Activated naive CD8-positive, alpha-beta T cell treated with anti-CD3 and anti-CD28 coated beads, Interleukin-2, amount 10 ng/mL, durations not matched to agents 7 days and 5 days (primary cell): Measurements from ENCODE around the gene LSM4. TPM values are rescaled to one million over a fixed set of nuclear protein-coding genes. Genes with fewer than 3 reads are reported as not detected.

Experiments used
- ATAC-seq: fragments of 150-1000 bp; cut with Tn5 transposase; one replicate; pipeline ENCODE4 v1.10.0; 2021; ENCODE audit warnings: low read depth, moderate library complexity
- POLR2A ChIA-PET: fragments of 350-600 bp; sonication (Branson Sonifier 250); formaldehyde crosslinking; loops from one replicate; lab custom pipeline; 2021; ENCODE audit warnings: antibody characterized with exemption; lab: Charles Lee
- DNase-seq: peaks from one replicate; pipeline ENCODE4 v3.0.0; 2021
- H3K27ac Mint-ChIP-seq: one replicate; pipeline ENCODE4 v1.8.0; 2022; ENCODE audit warnings: mild to moderate bottlenecking, mixed read lengths
- H3K27me3 Mint-ChIP-seq: one replicate; pipeline ENCODE4 v1.8.0; 2022; ENCODE audit warnings: mild to moderate bottlenecking, moderate library complexity, mixed read lengths
- H3K36me3 Mint-ChIP-seq: one replicate; pipeline ENCODE4 v1.8.0; 2021; ENCODE audit warnings: mild to moderate bottlenecking, mixed read lengths
- H3K4me1 Mint-ChIP-seq: one replicate; pipeline ENCODE4 v1.8.0; 2021; ENCODE audit warnings: mixed read lengths
- H3K4me3 Mint-ChIP-seq: one replicate; pipeline ENCODE4 v1.8.0; 2022; ENCODE audit warnings: mild to moderate bottlenecking, moderate library complexity, mixed read lengths
- H3K9me3 Mint-ChIP-seq: one replicate; pipeline ENCODE4 v1.8.0; 2021; ENCODE audit warnings: mixed read lengths
- total RNA-seq, 2 experiments: library from RNA; stranded (reverse); gene quantifications; one replicate each; pipeline ENCODE4 v1.2.3, GENCODE V29; 2021

LSM4 gene
- total RNA-seq, 2 experiments from 2014 or later = 151 to 157 TPM

GRCh38 chr19:18306209-18306887 lies 16.5 kb downstream of the LSM4 start:
- peak overlapping the region; percentile 93 for H3K27ac Mint-ChIP-seq
- H3K27me3 Mint-ChIP-seq = no peaks in the 10 kb centered on the region
- H3K9me3 Mint-ChIP-seq = no peaks in the 10 kb centered on the region
- no peak for ATAC-seq
- POLR2A ChIA-PET = interaction anchor here (0.8 to 17.4 kb wide), 9 partner anchors 11 to 114 kb away, joined by 3 to 1033 read pairs (median 67); partner anchors contain the start of genes IQCN, JUND and LSM4
- peaks cover 38% of the 10 kb centered on the region for H3K36me3 Mint-ChIP-seq
- H3K4me3 Mint-ChIP-seq = peak overlapping the region; percentile 90
- peak; percentile 45 for DNase-seq
- H3K4me1 Mint-ChIP-seq = peaks cover 34% of the 10 kb centered on the region

GRCh38 chr19:18304458-18305310 lies 18.2 kb downstream of the LSM4 start:
- no peaks in the 10 kb centered on the region for H3K9me3 Mint-ChIP-seq

GRCh38 chr19:18304208-18304457 lies 18.7 kb downstream of the LSM4 start:
- Mint-ChIP-seq H3K9me3 (no peaks in the 10 kb centered on the region), H3K4me1 (peaks cover 30% of the 10 kb centered on the region), H3K27me3 (no peaks in the 10 kb centered on the region), H3K36me3 (peaks cover 29% of the 10 kb centered on the region), H3K27ac (peak overlapping the region; percentile 93), H3K4me3 (peak overlapping the region; percentile 90)
- ATAC-seq (no peak), DNase-seq (peak; percentile 60)
- POLR2A ChIA-PET = interaction anchor here (1.0 to 10.4 kb wide), 11 partner anchors 8 to 184 kb away, joined by 3 to 846 read pairs (median 9); partner anchors contain the start of genes IQCN, JUND, LSM4 and RAB3A

More at GRCh38 chr19:18304458-18305310, 18.2 kb downstream of the LSM4 start:
- DNase-seq = peak; percentile 82
- ATAC-seq = peak; percentile 75
- H3K4me1 Mint-ChIP-seq = peaks cover 29% of the 10 kb centered on the region
- POLR2A ChIA-PET = interaction anchor here (0.8 to 10.4 kb wide), 17 partner anchors 8 to 303 kb away, joined by 3 to 846 read pairs (median 4); partner anchors contain the start of genes IQCN, JUND, LSM4 and RAB3A
- H3K4me3 Mint-ChIP-seq = peak overlapping the region; percentile 90
- no peaks in the 10 kb centered on the region for H3K27me3 Mint-ChIP-seq
- H3K27ac Mint-ChIP-seq = peak overlapping the region; percentile 93
- peaks cover 29% of the 10 kb centered on the region for H3K36me3 Mint-ChIP-seq

- H3K4me1 Mint-ChIP-seq = peaks cover 26% of the 10 kb centered on the region
- POLR2A ChIA-PET = interaction anchor here (5.3 to 10.4 kb wide), 3 partner anchors 10 to 21 kb away, joined by 248 to 846 read pairs (median 346); partner anchors contain the start of genes JUND and LSM4
- peaks cover 25% of the 10 kb centered on the region for H3K36me3 Mint-ChIP-seq
- H3K27me3 Mint-ChIP-seq = no peaks in the 10 kb centered on the region
- no peak for ATAC-seq
- peak overlapping the region; percentile 51 for H3K4me3 Mint-ChIP-seq
- peaks cover 1% of the 10 kb centered on the region for H3K9me3 Mint-ChIP-seq
- H3K27ac Mint-ChIP-seq = peak overlapping the region; percentile 70
- no peak for DNase-seq
Measured at GRCh38 chr19:18301718-18302111, 21.2 kb downstream of the LSM4 start.

- Mint-ChIP-seq H3K27ac (peak overlapping the region; percentile 70), H3K27me3 (no peaks in the 10 kb centered on the region), H3K4me1 (peaks cover 26% of the 10 kb centered on the region), H3K9me3 (peaks cover 1% of the 10 kb centered on the region), H3K4me3 (no peak overlapping the region), H3K36me3 (peaks cover 25% of the 10 kb centered on the region)
- POLR2A ChIA-PET = interaction anchor here (5.3 to 10.4 kb wide), 3 partner anchors 9 to 20 kb away, joined by 248 to 846 read pairs (median 346); partner anchors contain the start of genes JUND and LSM4
- ATAC-seq (no peak), DNase-seq (no peak)
Measured at GRCh38 chr19:18300930-18301717, 21.8 kb downstream of the LSM4 start.

GRCh38 chr19:18299654-18300053 lies 23.2 kb downstream of the LSM4 start:
- DNase-seq = no peak
- Mint-ChIP-seq H3K9me3 (peaks cover 1% of the 10 kb centered on the region), H3K4me1 (peaks cover 27% of the 10 kb centered on the region), H3K27me3 (no peaks in the 10 kb centered on the region), H3K36me3 (peaks cover 24% of the 10 kb centered on the region), H3K4me3 (no peak overlapping the region), H3K27ac (no peak overlapping the region)
- POLR2A ChIA-PET = interaction anchor here (0.5 to 10.4 kb wide), 2 partner anchors 19 to 115 kb away, joined by 3 to 846 read pairs; partner anchors contain the start of gene JUND
- no peak for ATAC-seq

GRCh38 chr19:18298601-18299000 lies 24.3 kb downstream of the LSM4 start:
- no peak overlapping the region for H3K27ac Mint-ChIP-seq
- peaks cover 37% of the 10 kb centered on the region for H3K4me1 Mint-ChIP-seq
- H3K9me3 Mint-ChIP-seq = peaks cover 1% of the 10 kb centered on the region
- POLR2A ChIA-PET = interaction anchor here (0.7 to 10.4 kb wide), 2 partner anchors 12 to 17 kb away, joined by 5 to 846 read pairs; partner anchors contain the start of gene JUND
- DNase-seq (no peak), ATAC-seq (no peak)
- no peak overlapping the region for H3K4me3 Mint-ChIP-seq
- no peaks in the 10 kb centered on the region for H3K27me3 Mint-ChIP-seq
- H3K36me3 Mint-ChIP-seq = peaks cover 19% of the 10 kb centered on the region

GRCh38 chr19:18297308-18297707 lies 25.6 kb downstream of the LSM4 start:
- Mint-ChIP-seq H3K27me3 (no peaks in the 10 kb centered on the region), H3K4me1 (peaks cover 41% of the 10 kb centered on the region), H3K36me3 (peaks cover 19% of the 10 kb centered on the region), H3K4me3 (no peak overlapping the region), H3K9me3 (peaks cover 1% of the 10 kb centered on the region), H3K27ac (no peak overlapping the region)
- DNase-seq (no peak), ATAC-seq (no peak)
- POLR2A ChIA-PET = interaction anchor here (10.4 kb wide), 1 partner anchor 16 kb away, joined by 846 read pairs; the partner anchor contains the start of gene JUND

- POLR2A ChIA-PET = interaction anchor here (6.6 to 7.3 kb wide), 2 partner anchors 10 to 15 kb away, joined by 346 to 718 read pairs; partner anchors contain the start of gene JUND
- no peak overlapping the region for H3K4me3 Mint-ChIP-seq
- peaks cover 21% of the 10 kb centered on the region for H3K36me3 Mint-ChIP-seq
- peaks cover 1% of the 10 kb centered on the region for H3K9me3 Mint-ChIP-seq
- peak; percentile 33 for DNase-seq
- H3K4me1 Mint-ChIP-seq = peaks cover 49% of the 10 kb centered on the region
- peak overlapping the region; percentile 85 for H3K27ac Mint-ChIP-seq
- no peaks in the 10 kb centered on the region for H3K27me3 Mint-ChIP-seq
- ATAC-seq = no peak
Measured at GRCh38 chr19:18295034-18295451, 27.8 kb downstream of the LSM4 start.

GRCh38 chr19:18294467-18294864 lies 28.4 kb downstream of the LSM4 start:
- Mint-ChIP-seq H3K4me1 (peaks cover 55% of the 10 kb centered on the region), H3K9me3 (peaks cover 1% of the 10 kb centered on the region), H3K27me3 (no peaks in the 10 kb centered on the region), H3K4me3 (peak overlapping the region; percentile 43), H3K36me3 (peaks cover 21% of the 10 kb centered on the region), H3K27ac (peak overlapping the region; percentile 91)
- ATAC-seq = peak; percentile 32
- POLR2A ChIA-PET = interaction anchor here (1.1 to 7.3 kb wide), 3 partner anchors 11 to 33 kb away, joined by 4 to 718 read pairs (median 346); partner anchors contain the start of gene JUND
- DNase-seq = peak; percentile 81

- ATAC-seq (no peak), DNase-seq (no peak)
- H3K4me1 Mint-ChIP-seq = peaks cover 54% of the 10 kb centered on the region
- peak overlapping the region; percentile 94 for H3K4me3 Mint-ChIP-seq
- H3K27ac Mint-ChIP-seq = peak overlapping the region; percentile 91
- peaks cover 21% of the 10 kb centered on the region for H3K36me3 Mint-ChIP-seq
- H3K9me3 Mint-ChIP-seq = peaks cover 1% of the 10 kb centered on the region
- POLR2A ChIA-PET = interaction anchor here (0.8 to 7.3 kb wide), 6 partner anchors 9 to 34 kb away, joined by 3 to 718 read pairs (median 74); partner anchors contain the start of genes JUND and LSM4
- no peaks in the 10 kb centered on the region for H3K27me3 Mint-ChIP-seq
Measured at GRCh38 chr19:18293642-18294466, 29.0 kb downstream of the LSM4 start.
